ENCODE data around the gene CD9.
"Not testable (repeated sequence)": the region's sequence is repeated elsewhere in the genome, so short reads cannot be mapped to it uniquely, and the experiment has no call there.

The CD9 gene

DNA sequence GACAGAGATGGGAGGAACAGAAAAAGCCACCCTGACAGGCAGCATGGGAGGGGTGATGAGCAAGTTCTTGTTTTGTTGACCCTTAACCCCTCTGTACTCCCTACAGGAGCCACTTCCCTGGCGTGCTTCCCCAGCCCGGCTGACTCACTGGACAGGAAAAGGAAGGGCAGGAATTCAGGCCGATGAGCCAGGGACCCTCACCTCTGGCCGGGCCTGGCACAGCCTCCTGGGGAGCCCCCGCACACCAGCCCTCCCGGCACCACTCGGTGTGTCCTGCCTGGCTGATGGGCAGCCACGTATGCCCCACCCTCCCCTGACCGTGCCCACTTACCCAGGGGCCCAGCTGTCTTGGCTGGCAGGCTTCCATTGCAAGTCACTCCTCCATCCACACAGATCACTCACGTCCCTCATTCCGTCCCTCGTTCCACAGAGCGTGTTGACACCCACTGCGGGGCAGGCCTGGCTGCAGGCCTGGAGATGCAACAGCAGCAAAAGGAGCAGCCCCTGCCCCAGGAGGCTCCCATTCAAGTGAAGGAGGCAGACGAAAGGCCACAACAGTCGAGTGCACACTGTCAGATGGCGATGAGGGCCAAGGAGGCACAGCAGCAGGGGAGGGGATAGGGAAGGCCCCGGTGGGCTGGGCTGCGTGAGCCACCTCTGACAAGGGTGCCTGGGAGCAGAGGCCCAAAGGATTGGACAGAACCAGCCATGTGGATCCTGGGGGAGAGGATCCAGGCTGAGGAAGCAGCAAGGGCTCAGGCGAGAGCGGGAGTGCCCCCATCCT, 19.7 kb upstream of the CD9 start:
- no peak for DNase-seq

DNA sequence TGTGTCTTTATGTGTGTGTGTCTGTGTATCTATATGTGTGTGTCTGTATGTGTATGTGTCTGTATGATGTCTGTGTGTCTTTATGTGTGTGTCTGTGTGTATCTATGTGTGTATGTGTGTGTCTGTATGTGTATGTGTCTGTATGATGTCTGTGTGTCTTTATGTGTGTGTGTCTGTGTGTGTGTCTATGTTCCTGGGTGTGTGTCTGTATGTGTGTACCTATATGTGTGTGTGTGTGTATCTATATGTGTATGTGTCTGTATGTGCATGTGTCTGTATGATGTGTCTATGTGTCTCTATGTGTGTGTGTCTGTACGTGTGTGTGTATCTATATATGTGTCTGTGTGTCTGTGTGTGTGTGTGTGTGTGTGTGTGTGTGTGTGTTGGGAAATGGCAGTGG, 19.0 kb upstream of the CD9 start:
- DNase-seq, result no peak

DNA sequence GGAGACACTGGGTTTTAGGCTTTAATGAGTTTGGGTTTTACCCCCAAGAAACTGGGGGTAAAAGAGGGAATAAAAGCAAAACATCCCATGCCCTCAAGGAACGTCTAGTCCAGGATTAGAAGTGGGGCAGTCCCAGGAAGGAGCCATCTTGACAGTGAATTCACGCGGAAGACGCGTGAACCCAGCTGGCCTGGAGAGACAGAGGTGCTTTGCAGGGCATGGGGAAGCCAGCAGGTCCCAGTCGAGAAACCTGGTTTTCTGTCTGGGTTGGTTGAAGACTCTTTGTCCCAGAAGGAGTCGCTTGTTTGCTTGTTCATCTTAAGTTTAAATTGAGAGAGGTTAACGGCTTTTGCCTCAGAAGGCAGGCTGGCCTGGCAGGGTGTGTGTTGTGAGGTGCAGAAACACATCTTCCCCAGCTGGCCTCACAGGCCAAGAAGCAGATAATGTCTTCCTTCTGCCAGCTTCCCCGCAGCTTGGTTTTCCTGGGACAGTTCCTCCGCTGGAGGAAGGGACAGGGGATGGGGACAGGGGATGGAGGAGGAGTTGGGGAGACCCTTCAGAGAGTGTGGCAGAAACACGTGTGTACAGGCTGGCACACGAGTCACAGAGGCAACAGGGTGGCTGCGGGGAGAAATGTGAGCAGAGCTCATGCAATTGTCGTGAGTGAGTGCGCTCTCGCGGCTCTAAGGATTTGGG, 18.5 kb upstream of the CD9 start:
- no peak for DNase-seq

DNA sequence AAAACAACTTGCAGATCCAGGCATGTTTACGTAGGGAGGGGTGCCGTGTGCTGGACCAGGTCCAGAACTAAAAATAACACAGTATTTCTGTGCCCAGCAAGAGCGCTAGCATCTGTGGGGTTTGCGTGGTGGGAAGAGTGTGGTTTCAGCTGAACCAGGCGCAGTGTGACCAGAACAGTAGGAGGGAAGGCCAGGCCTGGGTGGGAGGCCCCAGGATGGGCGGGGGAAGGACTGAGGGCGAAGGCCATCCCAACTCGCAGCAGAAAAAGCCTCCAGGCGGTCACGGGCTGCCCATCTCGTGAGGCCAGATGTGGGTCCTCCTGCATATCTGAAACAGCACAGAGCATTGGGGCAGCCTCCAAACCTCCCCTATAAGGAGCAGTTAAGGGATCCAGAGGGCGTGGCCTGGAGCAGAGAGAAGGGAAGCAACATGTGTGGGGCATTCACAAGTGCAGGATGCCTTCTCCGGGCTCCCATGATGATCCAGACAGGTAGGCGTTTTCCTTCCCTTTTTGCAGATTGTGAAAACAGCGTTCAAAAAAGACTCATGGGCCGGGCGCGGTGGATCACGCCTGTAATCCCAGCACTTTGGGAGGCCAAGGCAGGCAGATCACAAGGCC, 17.8 kb upstream of the CD9 start:
- no peak for DNase-seq

DNA sequence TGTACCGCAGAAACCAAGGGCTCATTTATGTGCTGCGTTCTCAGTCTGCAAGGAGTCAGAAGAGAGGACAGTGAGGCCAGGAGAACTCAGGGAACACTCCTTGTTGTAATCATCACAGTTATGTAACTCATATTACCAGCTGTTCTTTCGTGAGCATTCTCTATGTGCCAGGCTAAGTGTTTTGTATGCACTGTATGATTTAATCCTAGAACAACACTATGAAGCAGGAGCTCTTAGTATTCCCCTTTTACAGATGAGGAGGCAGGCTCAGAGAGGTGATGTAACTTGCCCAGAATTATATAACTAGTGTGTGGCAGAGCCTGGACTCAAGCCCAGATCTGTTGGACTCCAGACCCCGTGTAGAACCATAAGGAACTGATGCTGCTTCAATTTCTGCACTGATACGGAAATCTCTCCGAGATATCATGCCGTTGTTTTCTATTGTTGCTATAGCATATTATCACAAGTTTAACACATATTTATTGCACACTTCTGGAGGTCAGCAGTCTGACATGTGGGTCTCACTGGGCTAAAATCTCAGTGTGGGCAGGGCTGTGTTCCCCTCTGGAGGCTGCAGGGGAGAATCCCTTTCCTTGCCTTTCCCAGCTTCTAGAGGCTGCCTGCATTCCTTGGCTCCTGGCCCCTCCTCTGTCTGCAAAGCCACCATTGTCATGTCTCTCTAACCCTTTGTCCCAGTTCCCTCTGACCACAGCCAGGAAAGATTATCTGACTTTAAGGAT, 16.3 kb upstream of the CD9 start:
- DNase-seq, result no peak

DNA sequence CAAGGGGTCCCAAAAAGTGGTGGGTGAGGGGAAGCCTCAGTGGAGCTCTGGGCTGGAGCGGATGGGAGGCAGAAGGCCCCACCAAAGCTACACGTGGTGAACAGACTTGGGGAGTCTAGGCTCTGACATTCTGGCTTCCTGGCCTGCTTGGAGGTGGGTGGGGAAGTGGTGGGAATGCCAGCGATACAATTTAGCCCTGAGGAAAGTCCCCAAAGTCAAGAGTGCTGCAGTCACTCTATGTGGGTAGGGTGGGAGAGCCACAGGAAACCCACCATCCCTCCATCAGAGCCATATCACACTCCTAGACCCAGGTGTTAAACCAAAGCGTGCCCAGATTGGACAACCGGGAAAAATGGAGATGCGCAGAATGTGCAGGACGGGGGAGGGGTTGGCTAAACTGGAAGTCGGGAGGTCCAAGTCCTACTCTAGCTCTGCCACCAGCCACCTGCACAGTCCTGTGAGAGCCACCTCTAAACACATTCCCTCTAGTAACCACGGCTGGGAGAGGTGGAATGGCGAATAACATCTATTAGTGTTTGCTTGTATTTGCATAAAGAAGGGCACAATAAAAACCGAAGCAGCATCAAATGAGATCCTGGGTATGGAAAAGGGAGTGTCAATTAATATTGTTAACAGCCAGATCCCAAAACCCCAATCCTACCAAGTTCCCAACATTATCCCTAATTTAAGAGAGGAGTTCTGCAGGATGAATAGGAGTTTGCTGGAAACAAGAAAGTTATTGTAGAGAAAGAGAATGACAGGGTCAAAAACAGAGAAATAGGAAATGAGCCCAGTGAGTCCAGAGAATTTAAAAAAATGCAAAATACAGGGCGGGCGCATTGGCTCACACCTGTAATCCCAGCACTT, 14.0 kb upstream of the CD9 start:
- DNase-seq, result no peak

DNA sequence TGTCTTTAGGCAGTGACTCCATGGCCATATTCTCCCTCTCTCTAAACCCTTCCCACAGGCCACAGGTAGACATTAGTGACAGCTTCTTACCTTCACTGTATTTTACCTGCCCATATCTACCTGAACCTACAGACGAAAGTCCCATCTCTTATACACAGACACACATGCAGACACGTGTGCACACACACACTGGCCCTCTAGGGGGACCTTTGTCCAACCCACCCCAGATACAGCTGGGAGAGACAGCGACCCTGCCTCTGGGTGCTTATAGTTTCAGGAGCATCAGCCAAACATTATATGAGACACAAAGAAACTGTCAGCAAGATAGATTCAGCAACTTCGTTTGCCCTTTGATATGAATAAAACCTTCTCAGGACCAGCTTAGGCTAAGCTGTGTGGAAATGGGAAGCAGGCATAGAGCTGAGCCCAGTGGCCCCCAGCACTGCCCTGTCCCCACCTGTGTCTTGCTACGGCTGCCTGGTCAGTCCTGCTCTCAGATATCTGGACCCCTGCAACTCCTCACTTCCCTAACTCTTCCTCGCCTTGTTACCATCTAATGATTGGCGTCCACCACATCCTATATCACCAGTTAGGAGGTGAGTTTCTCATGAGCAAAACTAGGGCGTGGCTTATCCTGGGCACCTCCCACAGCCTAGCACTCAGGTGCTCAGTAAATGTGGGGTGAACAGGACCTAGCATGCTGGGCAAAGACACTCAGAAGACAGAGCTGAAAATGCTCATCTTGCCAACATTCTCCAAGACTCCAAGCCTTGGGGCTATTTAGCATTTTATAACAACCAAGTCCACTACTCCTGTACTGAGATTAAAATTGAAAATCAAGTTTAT, 12.0 kb upstream of the CD9 start:
- DNase-seq, result no peak

DNA sequence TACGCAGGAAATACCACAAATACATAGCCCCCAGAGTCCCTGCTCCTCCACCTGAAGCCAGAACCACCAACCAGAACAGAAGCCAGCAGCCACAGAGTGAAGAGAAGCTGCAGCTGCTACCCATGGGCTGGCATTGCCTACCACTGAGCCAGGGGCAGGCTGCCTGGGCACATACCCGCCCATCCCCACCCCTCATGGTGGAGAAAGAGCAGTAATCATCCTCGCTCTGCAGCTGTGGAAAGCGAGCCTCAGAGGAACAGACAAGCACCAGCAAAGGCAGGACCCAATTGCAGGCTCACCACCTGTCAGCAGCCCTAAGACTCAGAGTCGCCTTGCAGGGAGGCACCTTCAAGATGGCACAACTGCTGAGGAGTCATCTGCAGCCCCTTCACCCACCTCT, 11.2 kb upstream of the CD9 start:
- DNase-seq, result no peak

DNA sequence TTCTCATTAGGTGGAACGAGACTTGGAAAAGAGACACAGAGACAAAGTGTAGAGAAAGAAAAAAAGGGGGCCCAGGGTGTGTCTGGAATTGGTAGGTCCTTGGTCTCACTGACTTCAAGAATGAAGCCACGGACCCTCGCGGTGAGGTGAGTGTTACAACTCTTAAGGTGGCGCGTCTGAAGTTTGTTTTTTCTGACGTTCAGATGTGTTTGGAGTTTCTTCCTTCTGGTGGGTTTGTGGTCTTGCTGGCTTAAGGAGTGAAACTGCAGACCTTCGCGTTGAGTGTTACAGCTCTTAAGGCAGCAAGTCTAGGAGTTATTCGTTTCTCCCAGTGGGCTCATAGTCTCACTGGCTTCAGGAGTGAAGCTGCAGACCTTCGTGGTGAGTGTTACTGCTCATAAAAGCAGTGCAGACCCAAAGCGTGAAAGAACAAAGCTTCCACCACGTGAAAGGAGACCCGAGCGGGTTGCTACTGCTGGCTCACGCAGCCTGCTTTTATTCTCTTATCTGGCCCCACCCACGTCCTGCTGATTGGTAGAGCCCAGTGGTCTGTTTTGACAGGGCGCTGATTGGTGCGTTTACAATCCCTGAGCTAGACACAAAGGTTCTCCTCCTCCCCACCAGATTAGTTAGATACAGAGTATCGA, 10.1 kb upstream of the CD9 start:
- DNase-seq, result not testable (repeated sequence)

DNA sequence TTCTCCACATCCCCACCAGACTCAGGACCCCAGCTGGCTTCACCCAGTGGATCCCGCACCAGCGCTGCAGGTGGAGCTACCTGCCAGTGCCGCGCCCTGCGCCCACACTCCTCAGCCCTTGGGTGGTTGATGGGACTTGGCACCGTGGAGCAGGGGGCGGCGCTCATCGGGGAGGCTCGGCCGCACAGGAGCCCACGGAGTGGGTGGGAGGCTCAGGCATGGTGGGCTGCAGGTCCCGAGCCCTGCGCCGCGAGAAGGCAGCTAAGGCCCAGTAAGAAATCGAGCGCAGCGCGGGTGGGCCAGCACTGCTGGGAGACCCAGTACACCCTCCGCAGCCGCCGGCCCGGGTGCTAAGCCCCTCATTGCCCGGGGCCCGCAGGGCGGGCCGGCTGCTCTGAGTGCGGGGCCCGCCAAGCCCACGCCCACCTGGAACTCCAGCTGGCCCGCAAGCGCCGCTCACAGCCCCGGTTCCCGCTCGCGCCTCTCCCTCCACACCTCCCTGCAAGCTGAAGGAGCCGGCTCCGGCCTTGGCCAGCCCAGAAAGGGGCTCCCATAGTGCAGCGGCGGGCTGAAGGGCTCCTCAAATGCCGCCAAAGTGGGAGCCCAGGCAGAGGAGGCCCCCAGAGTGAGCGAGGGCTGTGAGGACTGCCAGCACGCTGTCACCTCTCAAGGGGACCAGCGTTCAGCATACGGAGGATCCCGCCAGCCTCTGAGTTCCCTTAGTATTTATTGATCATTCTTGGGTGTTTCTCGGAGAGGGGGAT, 9.3 kb upstream of the CD9 start:
- DNase-seq, result not testable (repeated sequence)

DNA sequence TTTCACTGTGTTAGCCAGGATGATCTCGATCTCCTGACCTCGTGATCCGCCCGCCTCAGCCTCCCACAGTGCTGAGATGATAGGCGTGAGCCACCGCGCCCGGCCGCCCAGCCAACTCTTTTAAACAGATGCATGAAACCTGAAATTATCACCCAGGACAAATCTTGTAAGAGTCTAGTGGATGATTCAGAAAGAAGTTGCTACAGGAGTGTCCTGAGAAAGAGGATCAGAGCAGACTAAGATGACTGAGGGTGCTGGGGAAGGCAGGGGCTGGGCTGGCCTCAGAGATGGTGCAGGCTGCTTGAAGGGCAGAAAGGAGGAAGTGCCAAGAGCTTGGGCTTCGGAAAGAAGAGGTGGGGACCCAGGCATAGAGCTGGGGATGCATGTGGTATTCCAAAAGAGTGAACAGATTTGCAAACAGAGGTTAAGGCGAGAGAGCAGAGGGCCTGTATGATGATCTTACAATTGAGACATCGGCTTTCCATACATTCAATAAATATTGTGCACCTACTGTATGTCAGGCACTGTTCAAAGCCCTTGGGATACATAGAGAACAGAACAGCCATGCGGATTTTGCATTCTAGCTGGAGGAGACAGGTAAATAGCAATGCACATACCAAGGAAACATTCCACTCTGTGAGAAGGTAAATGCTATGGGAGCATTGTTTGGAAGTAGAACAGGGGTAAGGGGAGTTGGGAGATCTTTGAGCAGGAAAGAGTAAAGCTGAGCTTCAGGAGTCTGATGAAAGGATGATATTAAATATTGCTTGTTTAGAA, 7.4 kb upstream of the CD9 start:
- no peak for DNase-seq

DNA sequence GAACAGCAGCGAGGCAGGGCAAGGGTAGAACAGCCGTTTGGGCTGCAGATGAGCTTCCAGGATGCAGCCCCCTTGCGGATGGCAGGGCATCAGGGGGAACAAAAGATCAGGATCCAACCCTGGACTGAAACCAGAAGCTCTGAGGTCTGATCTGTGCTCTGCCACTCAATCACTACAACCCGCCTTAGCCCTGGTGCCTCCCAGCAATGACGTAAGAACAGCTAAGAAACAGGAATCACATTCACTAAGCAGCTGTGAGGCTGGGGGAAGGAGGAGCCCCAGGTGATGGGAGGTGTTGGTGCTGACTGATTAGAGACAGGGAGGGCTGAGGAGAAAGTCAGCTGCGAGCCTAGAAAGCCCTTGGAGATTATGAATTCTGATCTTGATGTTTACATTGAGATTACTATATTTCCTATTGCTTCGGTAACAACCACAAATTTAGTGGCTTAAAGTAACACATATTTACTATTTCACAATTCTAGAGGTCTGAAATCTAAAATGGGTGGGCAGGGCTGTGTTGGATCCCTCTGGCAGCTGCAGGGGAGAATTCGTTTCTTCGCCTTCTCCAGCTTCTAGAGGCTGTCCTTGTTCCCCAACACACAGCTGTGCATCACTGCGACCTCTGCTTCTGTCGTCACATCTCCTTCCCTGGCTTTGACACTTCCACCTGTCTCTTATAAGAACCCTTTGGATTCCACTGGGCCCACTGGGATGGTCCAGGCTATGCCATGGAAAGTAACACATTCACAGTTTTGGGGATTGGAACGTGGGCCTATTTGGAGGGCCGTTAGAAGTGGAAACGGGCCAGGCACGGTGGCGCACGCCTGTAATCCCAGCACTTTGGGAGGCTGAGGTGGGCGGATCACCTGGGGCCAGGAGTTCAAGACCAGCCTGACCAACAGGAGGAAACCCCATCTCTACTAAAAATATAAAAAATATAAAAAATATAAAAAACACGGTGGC, 6.1 kb upstream of the CD9 start:
- no peak for DNase-seq

DNA sequence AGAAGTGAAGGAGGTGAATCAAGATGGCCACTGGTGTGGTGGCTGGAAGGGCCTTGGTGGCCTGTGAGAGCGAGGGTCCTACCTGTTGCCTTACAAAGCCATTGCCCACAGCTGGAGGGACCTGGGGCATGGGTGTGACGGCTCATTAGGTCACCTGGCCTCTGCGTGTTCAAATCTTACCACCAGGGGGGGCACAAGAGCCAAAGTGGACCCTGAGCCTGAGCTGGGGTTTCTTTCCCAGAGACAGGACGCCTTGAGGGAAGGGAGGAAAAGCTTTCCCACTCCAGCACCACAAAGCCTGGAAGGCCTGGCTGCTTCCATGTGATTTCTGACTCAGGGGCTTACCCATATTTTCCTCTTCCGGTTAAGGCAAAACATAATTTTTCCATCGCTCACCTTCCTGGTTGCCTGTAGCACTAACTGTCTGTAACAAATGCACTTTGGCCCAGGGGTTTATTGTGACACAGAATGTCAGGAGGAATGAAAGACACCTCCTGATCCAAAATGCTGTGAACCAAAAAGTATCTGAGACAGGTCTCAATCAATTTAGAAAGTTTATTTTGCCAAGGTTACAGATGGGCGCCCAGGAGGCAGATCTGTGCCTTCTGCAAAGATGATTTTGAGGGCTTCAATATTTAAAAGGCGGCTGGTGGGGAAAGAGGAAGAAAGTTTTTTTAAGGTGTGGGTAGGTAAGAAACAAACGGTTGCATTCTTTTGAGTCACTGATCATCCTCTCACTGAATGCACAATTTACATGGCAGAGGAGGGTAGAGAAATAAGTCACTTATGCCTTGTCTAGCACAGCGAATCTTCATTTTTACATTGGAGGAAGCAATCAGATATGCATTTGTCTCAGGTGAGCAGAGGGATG, 4.3 kb upstream of the CD9 start:
- peak; percentile 66 for DNase-seq

DNA sequence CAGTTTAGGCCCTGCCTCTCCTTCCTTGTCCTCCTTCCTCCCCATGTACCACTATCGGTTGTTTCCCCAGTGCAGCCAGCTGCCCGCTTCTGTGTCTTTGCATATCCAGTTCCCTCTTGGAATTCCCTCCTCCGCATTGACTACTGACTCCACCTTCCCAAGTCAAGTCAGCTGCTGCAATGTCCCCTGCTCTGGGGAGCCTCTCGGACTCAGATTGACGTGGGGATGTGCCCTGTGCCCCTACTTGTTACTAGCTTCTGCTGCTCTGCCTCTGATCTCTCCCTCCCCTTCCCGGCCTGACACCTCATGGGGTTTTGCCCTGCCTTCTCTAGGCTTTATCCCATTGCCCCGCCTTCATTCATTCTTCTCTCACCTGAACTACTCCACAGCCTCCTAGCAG, 2.1 kb upstream of the CD9 start:
- DNase-seq, result no peak

DNA sequence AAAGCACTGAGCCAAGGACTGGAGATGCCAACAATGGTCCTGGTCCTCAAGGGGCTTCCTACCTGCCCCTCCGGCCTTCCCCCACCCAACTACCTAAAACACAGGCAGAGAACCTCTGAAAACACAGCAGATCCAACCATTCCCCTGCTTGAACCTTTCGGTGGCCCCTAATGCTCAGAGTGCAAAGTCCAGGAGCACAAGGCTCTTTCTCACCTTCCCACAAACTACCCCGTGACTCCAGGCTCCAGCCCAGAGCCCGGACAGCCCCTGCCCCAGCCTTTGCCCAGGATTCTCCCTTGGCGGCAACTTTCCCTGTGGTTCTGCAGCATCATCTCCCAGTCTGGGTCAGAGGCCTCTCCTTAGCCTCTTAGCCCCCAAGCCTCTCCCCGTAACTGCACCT, 1.6 kb upstream of the CD9 start:
- DNase-seq, result no peak

DNA sequence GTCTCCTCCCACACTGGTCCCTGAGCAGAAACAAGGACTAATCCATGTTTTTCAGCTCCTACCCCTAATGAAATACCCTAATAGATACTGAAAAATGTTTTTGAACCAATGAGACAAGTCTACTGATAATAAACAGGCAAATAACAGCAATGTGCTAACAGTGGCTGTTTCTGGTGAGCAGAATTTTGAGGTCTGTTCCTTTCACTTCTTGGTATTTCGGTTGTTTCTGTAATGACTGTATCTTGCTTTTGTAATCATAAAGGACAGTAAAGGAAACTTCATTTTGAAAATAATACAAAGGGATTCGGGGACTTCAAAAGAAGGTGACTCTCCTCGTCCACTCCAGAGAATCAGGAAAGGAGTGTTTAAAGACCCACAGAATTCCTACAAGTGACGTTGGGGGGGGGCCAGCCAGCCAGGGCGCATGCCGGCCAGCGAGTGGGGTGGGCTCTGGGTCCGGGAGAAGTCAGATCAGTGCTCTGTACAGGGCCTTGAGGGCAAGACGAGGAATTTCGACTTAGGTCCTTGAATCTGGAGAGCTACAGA, 1.1 kb upstream of the CD9 start:
- DNase-seq, result no peak

Measured in NCI-H1930 (cell line).